Activated T-cell treated with anti-CD3 and anti-CD28 coated beads, Interleukin-2, amount 50 U/mL, for 1 hour (primary cell): ENCODE data around the gene CCDC88C.

Experiments used
- DNase-seq: peaks from one replicate; pipeline ENCODE4 v3.0.0-alpha.2; 2020

CCDC88C gene

DNA sequence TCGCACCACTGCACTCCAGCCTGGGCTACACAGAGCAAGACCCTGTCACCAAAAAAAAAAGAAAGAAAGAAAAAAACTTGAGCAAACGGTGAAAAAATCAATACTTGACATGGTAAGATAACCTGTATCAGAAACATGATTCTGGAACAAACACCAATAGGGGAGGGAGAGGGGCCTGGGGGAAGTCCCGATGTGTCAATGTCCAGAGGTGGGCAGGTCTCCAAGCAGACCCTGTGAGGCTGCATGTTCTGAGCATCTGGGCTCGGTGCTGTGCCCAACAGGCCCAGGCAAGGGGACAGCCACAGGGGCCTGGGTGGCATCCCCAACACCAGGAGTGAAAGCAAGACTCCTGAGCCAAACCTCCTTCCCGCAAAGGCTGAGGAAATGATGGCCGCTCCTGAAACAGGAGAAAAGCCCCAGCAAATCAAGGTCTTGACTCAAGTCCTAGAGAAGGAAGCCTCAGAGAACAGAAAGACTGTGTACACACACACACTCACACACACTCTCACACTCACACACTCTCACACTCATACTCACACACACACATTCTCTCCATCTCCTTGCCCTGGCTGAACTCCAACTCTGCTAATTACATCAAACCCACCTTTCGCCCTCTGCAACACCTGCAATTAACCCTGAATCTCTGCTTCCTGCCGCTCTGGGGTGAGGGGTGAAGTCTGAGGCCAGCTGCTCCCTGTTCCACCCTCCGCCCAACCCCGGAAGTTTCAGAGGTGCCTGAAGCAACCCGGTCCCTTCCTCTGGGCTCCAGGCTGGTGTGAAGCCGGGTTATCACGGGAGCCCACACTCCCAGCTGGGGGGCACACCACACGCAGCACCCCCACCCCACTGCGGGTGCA lies 20.4 kb downstream of the CCDC88C start:
- peak; percentile 62 for DNase-seq

DNA sequence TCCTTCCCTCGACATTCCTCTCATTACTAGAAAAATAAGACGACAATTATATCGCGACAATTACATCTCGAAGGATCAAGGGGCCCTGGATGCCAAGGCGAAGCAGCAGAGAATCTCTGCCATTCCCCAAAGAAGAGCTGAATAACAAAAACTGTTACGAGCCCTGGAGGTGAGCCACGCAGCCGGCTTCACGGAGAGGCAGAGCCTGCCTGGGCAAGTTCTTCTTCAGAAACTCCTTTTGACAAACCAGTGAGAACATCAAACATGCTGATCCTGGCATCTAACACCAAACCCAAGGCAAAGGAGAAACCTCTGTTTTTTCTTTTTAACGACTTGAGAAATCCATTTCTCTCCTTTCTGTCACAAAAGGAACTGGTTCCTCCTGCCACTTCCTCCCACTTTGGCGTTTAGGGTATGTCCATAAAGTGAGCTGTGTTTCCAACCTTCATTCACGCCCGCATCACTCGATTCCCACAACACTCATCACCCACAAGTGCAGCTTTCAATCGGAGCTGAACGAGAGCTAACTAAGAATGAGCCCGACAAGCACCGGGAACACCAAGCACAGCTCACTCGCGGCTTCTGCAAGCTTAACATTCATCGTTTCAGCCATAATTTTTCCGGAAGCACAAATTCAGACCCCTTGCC lies 21.5 kb downstream of the CCDC88C start:
- no peak for DNase-seq

DNA sequence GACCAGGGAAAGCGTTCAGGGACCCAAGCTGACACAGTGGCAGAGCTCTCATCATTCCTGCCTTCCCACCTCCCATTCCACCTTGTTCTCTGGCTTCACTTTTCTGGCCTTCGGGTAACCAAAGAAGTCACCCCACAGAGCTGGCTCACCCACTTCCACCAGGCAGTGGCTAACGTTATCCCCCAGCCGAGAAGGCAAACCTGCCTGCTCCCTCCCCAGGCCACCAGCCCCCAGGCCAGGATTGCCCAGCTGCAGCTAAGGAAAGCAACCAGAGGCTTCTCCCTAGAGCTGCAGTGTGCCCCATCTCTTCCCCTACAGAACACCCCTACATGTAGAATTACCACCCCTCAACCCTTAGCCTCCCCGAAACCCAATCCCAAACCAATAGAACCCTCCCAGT lies 22.2 kb downstream of the CCDC88C start:
- no peak for DNase-seq

DNA sequence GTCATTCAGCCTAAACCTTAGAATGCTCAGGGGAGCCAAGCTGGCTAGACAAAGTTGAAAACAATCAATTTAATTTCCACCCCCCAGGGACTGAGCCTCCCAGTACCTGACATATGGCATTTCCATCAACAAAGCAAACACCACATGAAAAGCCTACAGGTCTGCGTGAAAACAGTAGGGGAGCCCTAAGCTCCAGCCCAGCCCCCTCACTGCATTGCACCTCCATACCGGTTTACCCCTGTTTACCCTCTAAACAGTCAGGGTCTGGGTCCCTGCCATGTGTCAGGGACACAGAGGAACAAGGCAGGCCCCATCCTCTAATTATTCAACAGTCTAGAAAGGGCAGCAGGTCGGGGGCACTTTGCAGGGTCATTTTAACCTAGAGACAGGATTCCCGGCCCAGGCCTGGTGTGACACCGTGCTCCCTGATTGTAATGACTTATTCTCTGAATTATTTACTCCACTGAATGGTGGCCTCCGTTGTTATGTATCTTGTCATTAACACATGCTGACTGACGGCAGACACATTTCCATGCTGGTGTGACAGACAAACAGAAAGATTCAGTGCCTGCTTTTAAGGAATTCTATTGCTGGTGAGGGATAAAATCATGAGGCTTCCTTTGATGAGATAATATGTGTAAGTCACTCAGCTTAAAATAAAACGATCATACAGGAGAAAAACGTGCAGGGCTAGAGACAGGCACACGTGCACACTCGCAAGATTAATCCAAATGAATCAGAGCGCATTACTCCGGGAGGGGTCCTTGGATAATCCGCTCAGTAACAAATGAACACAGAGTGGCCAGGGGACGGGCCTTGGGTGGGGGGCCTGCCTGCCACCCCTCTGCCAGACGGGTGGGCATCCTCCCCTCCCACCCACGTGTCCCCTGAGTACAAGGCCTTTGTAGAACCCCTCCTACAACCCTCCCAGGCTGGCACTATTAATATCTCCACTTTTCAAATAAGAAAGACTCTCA lies 23.2 kb downstream of the CCDC88C start:
- no peak for DNase-seq

DNA sequence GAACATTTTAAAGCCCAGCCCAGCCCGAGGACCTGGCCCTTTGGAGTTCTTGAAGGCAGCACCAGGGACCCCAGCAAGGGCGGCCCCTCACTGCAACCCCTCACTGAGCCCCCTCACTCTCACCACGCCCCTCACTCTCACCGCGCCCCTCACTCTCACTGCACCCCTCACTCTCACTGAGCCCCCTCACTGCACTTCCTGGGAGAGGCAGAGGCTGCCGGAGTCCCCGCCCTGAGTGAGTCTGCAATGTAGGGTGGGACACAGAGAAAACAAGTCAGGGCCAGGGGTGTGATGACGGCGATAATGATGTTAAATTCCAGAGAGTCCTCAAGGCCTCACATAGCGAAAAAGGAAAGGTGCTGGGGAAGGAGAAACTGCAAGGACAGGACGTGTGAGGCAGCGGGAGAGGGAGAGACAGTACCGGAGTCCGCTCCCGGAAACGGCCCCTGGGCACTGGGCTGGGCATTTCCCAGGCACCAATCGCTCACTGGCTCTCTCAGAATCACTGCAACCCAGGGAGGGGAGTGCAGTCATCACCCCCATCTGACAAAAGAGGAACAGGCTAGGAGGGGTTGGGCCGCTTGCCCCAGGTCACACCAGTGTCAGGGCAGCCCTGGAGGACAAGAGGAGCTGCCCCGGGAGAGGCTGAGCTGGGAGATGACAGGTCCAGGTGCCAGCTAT lies 24.9 kb downstream of the CCDC88C start:
- no peak for DNase-seq

DNA sequence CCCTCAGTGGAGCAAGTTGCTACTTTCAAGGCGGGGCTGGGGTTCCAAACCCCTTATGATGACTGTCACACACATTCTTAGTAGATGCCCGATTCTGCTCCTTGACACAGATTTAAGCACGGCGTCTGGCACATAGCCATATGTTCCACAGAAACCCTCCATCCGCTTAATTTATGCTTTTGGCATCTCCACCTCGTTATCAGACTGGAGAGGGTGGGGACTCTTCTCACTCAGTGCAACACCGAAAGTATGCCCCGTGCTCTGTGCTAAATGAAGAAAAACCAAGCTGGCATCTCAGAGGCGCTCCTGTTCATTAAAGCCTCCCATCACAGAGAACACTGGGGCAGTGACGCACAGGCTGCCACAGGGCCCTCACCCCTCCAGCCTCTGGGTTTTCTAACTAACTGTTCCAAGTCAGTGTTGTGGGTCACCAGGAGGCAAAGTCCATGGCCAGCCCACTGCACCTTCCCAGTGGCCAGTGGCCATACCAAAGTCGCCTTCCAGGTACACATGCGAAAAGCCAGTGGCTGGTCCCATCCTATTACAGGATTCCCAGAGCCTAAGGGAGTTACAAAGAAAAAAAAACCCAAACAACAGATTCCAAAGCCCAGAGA lies 27.3 kb downstream of the CCDC88C start:
- no peak for DNase-seq

DNA sequence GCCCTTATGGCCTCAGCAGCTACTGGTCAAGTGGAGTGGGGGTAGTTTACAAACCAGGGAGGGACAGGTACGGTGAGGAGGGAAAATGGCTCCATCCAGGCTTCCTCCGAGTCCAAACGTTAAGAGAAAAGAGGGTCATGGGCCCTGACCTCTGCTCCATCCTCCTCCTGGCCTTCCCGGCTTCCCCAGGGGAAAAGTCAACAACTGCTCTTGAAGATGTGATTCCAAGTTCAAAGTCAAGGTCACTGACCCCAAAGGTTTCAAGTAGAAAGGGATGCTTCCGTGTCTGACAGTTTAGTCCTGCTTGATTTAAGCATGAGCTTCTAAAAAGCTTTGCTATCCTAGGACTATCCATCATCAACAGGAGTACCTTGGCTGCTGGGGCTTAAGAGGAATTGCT lies 28.5 kb downstream of the CCDC88C start:
- no peak for DNase-seq

DNA sequence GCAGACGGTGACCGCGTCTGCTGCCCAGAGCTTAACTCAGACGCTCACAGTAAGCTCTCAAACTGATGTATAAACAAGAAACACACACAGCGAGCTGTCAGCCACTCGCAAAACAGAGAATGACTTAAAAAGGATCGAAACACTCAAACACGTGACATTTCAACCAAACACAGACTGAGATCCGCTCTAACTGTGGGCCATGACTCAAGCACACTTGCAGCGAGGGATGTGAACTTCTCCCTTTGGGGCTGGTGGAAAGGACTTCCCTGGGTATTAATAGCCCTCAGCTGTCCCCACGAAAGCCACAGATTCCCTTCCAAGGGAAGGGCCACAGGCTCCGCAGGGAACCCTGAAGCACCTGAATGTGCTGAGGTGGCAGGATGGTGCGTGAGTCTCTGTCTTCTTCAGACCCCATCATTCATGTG lies 29.1 kb downstream of the CCDC88C start:
- DNase-seq = peak; percentile 54

DNA sequence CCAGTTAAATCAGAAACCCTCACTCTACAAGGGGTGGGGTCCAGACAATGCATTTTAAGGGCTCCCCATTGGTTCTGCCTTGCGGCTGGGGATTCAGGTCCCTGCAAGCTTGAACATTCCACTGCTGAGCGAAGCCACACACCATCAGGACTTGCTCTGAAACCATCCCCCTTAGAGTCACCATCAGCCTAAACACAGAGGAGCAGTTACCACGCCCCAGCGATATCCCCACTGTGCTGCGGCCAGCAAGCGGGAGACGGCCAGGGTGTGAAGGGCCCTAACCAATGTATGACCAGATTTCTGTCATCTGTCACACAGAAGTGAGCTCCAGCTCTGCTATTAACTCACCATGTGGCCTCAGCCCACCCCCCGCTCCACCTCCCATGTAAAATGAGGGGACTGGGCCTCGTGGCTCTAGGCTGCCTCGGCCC lies 29.7 kb downstream of the CCDC88C start:
- DNase-seq = no peak

DNA sequence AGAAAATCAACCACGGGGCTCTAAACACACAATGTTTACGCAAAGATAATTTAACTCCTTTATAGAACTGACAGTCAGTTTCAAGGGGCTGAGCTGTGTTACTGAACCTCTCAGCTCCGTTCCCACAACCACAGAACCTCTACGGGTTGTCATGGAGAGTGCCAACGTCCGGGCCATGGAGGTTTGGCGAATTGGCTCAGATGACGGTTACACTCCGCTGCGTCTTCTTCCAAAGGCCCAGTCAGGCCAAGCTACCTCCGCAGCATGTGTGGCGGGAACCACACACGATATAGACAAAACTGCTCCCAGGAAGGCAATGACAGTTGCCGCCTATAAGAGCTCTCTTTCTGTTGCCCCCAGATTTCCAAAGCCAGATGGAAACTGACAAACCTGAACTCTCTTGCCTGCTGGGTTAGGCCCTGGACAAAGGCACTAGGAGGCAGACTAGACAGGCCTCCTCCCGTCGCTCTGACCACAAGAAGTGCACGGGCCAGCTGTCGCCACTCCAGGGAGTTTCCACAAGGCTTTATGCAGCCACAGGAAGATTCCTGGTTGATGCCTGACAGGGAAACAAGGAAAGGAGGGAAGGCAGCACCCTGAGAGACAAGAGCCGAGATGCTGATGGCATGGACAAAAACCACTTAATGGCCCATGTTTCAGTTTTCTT lies 30.3 kb downstream of the CCDC88C start:
- no peak for DNase-seq

DNA sequence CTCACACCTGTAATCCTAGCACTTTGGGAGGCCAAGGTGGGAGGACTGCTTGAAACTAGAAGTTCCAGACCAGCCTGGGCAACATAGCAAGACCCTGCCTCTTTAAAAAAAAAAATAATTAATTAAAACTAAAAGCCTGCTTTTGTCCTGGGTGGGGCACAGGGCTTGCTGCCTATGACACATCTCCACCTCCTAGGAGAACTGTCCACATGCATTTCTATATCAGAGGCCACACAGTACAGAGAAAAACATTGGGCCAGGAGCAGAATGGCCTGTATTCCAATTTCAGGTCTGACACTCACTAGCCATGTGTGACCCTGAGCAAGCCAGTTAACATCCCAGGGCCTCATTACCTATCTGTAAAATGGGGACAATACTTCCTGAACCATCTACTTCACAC lies 31.9 kb downstream of the CCDC88C start:
- no peak for DNase-seq

DNA sequence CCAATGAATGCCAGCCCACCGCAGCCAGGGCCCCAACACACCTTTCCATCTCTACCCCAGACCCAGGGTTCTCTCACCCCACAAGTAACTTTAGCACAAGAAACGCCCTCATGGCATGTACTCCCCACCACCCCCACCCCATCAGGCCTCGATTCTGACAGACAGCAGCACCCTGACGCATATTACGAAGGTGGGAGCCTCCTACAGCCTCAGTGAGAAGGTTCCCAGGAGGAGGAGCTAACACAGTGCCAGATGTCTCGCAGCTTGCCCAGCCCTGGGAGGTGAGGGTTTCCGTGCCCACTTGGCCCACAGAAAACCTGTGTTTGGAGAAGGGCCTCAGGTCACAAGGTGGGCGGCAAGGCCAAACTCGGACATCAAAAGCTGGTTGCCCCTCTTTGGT lies 32.4 kb downstream of the CCDC88C start:
- no peak for DNase-seq

DNA sequence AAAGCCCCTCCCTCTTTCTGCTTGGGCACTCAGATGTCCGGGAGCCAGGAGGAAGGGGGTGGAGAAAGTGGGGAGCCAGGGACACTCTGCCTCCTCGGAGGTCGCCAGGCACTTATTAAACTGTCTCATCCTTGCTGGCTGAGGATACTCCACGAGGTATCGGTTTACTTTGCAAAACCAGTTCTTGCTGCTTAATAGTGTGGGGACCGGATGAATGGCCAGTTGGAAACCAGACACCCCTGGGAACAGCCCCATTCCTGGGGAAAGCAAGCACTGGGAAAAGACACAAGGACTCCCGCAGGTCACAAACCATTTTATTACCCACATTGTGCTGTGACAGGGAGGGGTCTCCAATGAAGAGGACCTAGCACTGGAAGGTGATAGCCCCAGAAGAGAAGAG lies 34.2 kb downstream of the CCDC88C start:
- DNase-seq = no peak

DNA sequence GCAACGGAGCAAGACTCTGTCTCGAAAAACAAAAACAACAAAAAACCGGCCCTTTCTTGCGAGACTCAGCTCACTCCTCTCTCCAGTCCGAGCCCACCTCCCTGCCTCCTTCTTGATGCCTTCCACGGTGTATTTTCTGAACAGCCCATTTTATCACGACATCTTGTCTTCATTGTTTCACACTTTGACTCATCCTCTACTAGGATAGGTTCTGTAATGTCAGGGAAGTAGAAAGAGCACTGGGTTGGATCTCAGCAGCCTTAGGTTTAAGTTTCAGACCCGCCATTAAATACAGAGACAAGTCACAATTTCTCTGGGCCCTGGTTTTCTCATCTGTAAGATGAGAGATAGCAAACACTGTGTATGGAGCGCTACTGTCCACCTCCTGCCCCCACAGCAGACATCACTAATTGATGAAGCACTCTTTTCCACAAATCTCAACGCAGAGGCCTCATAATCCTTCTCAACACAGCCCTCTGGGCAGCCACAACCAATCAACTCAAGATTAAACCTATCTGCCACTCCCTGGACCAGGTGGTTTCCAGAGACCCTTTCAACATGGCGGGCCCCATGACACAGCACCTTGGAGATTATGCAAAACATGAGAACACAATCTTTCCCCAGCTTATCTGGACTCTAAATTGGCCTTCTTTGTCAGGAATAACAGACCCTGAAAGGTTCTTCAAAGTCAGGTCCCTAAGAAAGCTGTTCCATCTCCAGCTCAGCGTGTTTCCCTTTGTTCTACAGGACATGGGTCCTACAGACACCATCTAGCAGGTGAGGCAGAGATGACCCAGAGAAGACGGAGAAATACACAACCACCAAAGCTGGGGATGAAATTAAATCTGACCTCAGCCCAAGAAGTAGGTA lies 35.6 kb downstream of the CCDC88C start:
- no peak for DNase-seq

DNA sequence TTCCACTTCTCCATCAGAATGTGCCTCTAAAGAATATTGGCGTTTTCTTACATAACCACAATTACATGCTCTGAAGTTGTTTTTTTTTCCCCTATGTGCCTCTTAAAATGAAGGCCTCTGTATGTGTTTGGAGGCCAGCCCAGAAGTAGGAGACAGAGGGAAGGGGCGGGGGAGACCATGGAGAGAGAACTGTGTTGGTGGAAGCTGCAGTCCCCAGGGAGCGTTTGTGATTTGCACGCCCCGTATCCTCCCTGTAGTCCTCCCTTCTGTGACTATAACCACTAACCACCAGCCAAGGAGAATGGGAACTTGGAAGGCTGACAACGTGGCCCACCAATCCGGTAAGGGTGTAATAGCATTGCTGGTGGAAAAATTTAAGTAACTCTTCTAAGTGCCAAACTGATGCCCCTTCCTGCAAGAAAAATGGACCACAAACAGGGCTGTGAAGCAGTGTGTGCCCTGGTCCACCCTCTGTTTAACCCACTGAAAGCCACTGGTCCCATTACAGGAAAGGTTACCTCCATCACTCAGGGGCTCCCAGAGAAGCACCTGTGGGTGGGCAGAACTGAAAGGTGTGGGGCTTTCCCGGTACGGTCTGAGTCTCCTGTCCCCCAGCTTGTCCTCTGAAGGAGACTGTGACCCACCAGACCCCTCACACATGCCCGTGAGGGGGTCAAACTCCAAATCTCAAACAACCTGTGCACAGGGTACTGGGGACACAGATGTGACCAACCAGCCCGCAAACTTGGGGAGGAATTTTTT lies 36.8 kb downstream of the CCDC88C start:
- DNase-seq = no peak

DNA sequence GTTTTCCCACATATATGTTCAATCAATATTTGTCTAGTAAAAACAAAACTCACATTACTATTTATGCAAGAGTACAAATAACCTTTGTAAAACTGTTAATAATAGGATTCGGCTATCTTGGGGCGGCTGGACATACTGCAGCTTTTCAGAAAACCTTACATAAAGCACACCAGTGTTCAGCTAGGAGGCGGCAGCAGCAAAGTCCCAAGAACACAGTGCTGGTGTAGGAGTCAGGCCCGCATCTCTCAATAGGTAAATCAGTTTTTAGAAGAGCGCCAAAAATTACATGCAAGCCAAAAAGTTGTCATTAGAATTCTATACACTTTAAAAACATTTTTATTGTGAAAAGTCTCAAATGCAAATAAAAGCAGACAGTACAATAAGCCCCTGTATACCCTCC lies 37.5 kb downstream of the CCDC88C start:
- DNase-seq = no peak

DNA sequence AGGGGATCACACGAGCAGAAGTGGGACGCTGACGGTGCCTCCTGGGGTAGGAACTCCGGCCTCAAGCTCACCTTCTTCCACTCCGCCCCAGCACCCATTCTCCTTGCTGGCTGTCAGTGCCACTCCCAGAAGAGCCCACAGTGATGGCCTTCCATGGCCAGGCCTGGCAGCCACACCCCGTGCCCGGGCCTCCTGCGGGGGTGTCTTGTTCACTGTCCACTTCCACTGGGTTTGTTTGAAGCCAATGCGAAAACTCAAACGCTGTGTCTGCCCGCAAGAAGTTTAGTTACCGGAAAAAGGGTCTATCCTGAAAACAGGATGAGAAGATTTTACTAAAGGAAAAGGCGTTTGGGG lies 38.1 kb downstream of the CCDC88C start:
- no peak for DNase-seq

DNA sequence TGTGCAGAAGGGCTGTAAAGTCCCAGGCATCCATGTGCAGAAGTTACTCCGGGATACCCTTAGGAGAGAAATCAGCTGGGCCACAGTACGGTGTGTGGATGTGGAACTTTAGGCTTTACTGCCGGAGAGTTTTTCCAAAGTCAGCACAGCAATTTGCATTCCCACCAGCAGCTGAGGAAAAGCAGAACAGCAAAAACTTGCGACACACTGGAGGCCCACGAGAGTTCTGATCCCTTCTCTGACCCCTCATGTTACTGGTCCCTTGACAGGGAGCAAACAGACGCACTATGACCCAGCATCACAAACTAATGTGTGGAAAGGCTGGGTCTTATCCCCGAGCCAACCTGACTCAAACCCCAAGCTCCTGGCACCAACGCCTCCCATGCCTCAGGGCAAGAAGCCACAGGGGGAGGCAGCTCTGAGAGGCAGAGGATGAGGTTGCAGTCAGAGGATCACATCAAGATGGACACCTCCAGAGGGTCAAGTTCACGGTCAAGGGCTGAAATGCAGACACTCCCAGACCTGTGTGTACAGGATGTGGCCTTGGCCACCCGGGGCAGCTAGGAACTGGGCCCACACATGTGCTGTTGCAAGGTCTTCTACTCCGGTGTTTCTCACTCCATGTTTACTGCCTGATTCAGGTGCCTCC lies 38.6 kb downstream of the CCDC88C start:
- DNase-seq = no peak
